Activated T-helper 1 cell treated with anti-CD3 and anti-CD28 coated beads, Interleukin-12 subunit alpha, Interleukin-12 subunit beta, Interleukin-2, Interleukin-4 antibody, amounts not matched to agents 30 ng/mL and 10 ng/mL and 1 ng/mL, durations not matched to agents 14 hours and 24 hours and 36 hours (primary cell): ENCODE results near the gene BARX1. TPM values are rescaled to one million over a fixed set of nuclear protein-coding genes. Genes with fewer than 3 reads are reported as not detected.

Source experiments
- DNase-seq: peaks from one replicate; pipeline ENCODE4 v3.0.0; 2021; ENCODE audit warnings: low spot score
- H3K27ac Mint-ChIP-seq: one replicate; pipeline ENCODE4 v1.8.0; 2021; ENCODE audit warnings: mild to moderate bottlenecking, mixed read lengths
- H3K27me3 Mint-ChIP-seq: one replicate; pipeline ENCODE4 v1.8.0; 2022; ENCODE audit warnings: mild to moderate bottlenecking, moderate library complexity, mixed read lengths; ENCODE audit not compliant: insufficient read depth
- H3K36me3 Mint-ChIP-seq: one replicate; pipeline ENCODE4 v1.8.0; 2021; ENCODE audit warnings: low read depth, mixed read lengths
- H3K4me1 Mint-ChIP-seq: one replicate; pipeline ENCODE4 v1.8.0; 2021; ENCODE audit warnings: low read depth, mixed read lengths
- H3K4me3 Mint-ChIP-seq: one replicate; pipeline ENCODE4 v1.8.0; 2021; ENCODE audit warnings: mild to moderate bottlenecking, moderate library complexity, mixed read lengths
- H3K9me3 Mint-ChIP-seq: one replicate; pipeline ENCODE4 v1.8.0; 2021; ENCODE audit warnings: mixed read lengths
- intact Hi-C: fragments of 100-400 bp; cut with micrococcal nuclease; formaldehyde crosslinking; loops from one replicate; pipeline ENCODE4 v1.15.1; 2024
- total RNA-seq: library from RNA; stranded (reverse); gene quantifications from 2 replicates; pipeline ENCODE4 v1.2.3, GENCODE V29; 2022

The BARX1 gene
- total RNA-seq, 1 donor from 2014 or later = 0.21 TPM

DNA sequence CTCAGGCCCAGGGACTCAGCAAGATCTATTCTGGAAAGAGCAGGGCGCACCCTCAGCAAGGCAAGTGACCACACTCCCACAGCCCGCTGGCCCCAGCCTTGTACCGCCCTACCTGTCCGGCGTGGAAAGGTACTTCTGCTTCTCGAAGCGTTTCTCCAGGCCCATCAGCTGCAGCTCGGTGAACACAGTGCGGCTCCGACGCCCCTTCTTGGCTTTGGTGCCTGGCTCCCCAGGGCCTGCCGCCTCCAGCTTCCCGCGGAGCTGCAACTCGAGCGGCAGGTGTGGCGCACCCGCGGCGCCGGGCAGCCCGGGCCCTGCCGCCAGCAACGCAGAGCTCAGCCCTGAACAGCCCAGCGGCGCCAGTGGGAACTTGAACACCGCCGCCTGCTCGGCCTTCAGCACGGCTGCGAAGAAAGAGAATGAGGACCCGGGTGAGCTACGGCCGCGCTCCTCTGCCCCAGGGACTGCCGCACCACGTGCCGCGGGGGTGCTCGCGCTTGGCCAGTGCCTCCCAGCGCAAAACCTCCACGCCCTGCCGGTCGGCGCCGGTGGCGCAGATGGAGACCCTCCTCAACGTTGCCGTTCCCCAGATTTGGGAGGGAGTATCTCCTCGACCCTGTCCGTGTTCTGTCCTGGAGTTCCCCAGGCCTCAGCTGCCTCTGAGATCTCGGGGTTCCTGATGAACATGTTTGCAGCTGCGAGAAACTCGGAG, 2.2 kb downstream of the BARX1 start:
- no peak for DNase-seq
- H3K36me3 Mint-ChIP-seq = peaks cover 12% of the 10 kb centered on the region
- peaks cover 36% of the 10 kb centered on the region for H3K4me1 Mint-ChIP-seq
- peak overlapping the region; percentile 62 for H3K4me3 Mint-ChIP-seq
- peak overlapping the region; percentile 72 for H3K27ac Mint-ChIP-seq
- intact Hi-C loops = no loop called here
- peaks cover 63% of the 10 kb centered on the region for H3K27me3 Mint-ChIP-seq
- peaks cover 8% of the 10 kb centered on the region for H3K9me3 Mint-ChIP-seq

DNA sequence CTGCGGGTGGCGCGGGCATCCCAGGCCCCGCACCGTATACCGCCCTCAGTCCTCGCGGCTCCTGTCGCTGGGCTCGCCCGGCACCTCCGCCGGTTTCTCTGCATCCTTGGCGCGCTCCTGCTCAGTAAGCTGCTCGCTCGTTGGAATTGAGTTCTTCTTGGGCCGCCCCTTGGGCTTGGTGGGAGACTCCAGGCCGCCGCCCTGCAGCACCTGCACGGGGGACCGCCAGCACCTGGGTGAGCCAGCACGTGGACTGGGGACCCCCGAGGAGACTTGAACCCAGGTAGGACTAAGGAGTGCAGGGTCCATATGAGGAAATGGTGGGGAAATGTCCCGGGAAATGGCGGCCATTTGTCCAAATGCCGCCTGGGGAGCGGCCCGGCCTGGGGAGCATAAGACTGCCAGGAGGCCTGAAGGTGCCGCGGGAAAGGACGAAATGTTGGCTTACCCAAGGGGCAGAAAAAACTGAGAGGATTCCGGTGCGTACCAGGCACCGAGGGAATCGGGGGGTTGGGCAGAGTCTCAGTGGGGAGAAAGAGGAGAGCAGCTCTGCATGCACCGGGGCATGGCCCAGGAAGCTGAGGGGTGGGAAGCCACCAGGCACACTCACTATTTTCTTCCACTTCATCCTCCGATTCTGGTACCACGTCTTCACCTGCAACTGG, 2.9 kb downstream of the BARX1 start:
- intact Hi-C loops = no loop called here
- Mint-ChIP-seq H3K4me3 (peak overlapping the region; percentile 26), H3K27ac (peak overlapping the region; percentile 55), H3K9me3 (peaks cover 8% of the 10 kb centered on the region), H3K27me3 (peaks cover 65% of the 10 kb centered on the region), H3K4me1 (peaks cover 36% of the 10 kb centered on the region), H3K36me3 (peaks cover 10% of the 10 kb centered on the region)
- no peak for DNase-seq

DNA sequence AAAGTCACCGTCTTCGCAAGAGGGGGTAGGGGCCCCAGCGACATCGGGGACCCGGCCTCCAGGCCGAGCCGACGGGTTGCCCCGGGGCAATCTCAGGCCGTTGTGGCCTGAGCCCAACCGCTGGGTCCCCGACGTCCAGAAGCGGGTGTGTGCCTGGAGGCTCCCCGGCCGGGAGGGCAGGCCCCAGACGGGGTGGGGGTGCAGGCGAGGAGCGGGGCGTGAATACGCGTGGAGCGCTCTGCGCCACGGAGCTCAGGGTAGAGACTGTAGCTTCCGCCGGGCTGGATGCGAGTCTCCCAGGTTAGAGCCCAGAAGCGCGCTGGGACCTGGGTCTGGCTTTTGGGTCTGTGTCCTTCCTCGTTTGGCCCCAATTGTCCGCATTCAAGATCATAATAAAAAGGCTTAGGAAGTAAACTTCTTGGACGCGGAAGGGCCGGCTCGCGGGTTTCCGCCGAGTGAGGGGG, 3.5 kb downstream of the BARX1 start:
- no peak overlapping the region for H3K4me3 Mint-ChIP-seq
- H3K27ac Mint-ChIP-seq = peak overlapping the region; percentile 52
- H3K27me3 Mint-ChIP-seq = peaks cover 67% of the 10 kb centered on the region
- intact Hi-C loops = no loop called here
- H3K36me3 Mint-ChIP-seq = peaks cover 10% of the 10 kb centered on the region
- H3K4me1 Mint-ChIP-seq = peaks cover 36% of the 10 kb centered on the region
- no peak for DNase-seq
- H3K9me3 Mint-ChIP-seq = peaks cover 8% of the 10 kb centered on the region

DNA sequence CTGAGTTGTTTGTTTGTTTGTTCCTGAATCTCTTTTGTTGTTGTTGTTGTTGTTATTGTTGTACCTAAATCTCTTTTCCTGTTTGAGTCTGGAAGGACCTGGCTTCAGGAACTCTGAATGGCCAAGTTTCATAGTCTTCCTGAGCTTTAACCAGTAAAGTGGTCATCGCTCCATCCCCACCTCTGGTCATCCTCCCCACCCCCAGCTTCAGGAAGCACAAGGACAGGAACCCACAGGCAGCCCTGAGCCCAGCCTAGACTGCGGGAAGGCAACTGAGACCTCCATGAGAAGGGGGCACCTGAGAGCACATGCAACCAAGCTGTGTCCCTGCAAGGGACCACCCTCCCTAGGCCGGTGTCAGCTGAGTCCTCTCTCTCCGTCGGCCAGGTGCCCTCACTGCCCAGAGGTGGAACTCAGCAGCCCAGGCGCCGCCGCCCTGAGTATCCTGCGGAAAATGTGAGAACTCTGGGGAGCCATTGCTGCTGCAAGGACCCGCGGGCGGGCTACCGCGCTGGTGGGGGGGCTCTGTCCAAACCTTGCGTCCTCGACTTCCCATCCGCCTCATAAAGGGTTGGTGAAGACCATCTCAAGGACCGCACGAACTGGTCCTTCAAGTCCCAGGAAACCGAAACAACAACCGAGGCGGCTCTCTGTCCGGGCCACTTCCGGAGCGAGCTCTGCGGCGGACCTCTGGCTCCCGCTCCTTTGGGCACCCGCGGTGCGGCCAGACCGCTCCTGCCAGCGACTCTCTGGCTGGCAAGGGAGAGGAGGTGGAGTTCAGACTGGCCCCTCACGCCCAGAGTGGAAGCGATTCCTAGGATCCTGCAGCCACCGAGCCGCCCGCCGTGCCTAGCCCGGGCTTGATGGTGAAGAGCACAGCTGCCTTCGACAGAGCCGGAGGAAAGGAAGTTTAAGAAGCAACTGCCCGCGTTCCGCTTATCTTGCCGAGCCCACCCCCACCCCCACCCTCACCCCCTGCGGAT, 4.2 kb downstream of the BARX1 start:
- peaks cover 32% of the 10 kb centered on the region for H3K4me1 Mint-ChIP-seq
- DNase-seq = no peak

DNA sequence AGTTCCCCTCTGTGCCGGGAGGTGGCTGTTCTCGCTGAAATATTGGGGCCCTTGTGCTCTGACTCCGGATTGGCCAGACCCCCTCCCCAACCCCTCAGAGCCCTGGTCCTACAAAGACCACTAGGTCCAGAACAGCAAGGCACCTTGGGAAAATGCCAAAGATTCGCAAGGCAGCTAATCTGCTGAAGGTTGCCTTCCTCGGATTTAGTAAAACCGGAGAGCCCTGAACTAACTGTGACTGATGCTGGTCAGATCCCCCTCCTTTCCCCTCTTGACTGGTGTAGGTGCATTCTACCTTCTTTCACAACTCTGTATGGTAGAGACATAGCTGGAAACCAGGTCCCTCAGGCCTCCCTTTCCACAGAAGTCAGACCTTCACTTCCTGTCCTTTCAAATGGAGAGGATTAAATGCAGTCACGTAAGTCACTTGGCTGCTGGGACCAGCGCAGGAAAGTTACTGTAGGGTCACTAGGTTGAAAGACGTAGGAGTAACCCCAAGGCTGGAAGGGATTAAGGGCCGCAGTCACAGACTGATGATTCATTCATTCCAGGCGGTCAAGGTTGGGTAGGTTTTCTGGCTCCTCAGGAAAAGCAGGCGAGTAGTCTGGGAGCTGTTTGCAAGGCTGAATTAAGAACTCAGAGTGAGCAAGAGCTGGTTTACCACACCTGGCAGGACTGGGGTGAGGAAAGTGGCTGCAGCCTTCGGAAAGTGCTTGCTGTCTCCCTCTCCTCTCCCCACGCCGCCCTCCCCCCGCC, 5.3 kb downstream of the BARX1 start:
- peaks cover 10% of the 10 kb centered on the region for H3K36me3 Mint-ChIP-seq
- H3K4me3 Mint-ChIP-seq = peak overlapping the region; percentile 40
- H3K9me3 Mint-ChIP-seq = peaks cover 8% of the 10 kb centered on the region
- H3K27me3 Mint-ChIP-seq = peaks cover 70% of the 10 kb centered on the region
- peaks cover 31% of the 10 kb centered on the region for H3K4me1 Mint-ChIP-seq
- intact Hi-C loops = loop anchor here (5.0 kb wide), 1 partner anchor 123 kb away; no protein-coding TSS in a partner anchor
- DNase-seq = no peak
- peak overlapping the region; percentile 5 for H3K27ac Mint-ChIP-seq

More for the DNA sequence above, 4.2 kb downstream of the BARX1 start:
- Mint-ChIP-seq H3K4me3 (peak overlapping the region; percentile 68), H3K27me3 (peaks cover 68% of the 10 kb centered on the region), H3K9me3 (peaks cover 8% of the 10 kb centered on the region), H3K36me3 (peaks cover 10% of the 10 kb centered on the region), H3K27ac (peak overlapping the region; percentile 58)
- intact Hi-C loops = no loop called here

DNA sequence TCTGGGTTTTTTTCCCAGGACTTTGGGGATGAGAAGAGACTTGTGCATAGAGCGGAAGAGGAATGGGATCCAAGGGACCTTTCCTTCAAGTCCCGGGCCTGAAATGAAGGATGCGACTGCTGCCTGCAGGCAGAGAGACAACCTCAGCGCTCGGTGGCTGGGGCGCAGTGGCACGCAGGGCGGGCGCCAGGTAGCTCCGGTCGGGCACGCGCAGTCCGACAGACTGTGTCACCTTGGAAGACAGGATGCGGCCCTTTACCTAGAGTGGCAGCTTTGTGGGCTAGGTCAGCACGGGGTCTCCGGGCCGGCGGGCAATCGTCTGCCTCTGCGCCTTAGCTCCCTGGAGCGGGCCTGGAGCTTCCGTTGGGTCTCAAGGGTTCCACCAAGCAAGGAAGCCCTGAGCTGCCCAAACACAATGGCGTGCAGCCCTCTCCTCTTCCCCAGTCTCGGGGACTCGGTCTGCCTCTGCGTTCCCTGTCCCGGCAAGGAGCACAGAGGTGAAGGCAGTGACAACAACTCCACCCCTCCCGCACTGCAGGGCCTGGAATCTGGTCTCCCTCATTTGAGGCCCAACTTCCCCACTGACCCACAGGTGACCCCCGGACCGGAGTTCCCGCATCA, 6.0 kb downstream of the BARX1 start:
- DNase-seq = no peak
- H3K36me3 Mint-ChIP-seq = peaks cover 10% of the 10 kb centered on the region
- H3K27me3 Mint-ChIP-seq = peaks cover 71% of the 10 kb centered on the region
- no peak overlapping the region for H3K4me3 Mint-ChIP-seq
- intact Hi-C loops = loop anchor here (5.0 kb wide), 1 partner anchor 122 kb away; no protein-coding TSS in a partner anchor
- H3K9me3 Mint-ChIP-seq = peaks cover 8% of the 10 kb centered on the region
- H3K4me1 Mint-ChIP-seq = peaks cover 31% of the 10 kb centered on the region
- no peak overlapping the region for H3K27ac Mint-ChIP-seq

DNA sequence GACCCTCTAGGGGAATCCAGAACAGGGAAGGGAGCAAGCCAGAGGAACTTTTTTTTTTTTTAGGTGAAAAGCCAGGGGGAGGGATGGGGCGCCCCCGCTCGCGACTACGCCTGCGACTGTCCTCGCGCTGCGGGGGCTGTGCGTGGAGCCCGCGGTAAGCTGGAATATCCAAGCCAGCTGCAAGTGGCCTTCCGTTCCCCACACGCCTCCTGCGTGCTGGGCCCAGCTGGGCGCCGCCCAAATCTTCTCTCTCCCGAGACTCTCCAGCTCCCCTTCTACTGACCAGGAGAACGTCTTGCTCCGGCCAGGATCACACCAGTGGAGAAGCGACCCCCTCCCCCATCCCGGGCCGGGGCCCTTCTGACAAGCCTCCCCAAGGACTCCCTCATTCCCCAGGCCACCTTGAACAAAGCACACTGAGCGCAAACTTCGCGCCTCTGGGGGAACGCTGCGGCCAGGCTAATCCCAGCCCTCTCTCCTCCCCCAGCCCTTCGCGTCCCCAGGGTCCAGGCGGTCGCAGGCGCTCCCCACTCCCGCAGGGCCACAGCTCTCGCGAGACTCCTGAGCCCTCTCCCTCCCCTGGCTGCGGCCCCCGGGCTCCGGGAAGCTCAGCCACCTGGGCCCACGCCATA, 6.6 kb downstream of the BARX1 start:
- H3K36me3 Mint-ChIP-seq = peaks cover 7% of the 10 kb centered on the region
- intact Hi-C loops = loop anchor here (5.0 kb wide), 1 partner anchor 121 kb away; no protein-coding TSS in a partner anchor
- peaks cover 26% of the 10 kb centered on the region for H3K4me1 Mint-ChIP-seq
- DNase-seq = no peak
- H3K27me3 Mint-ChIP-seq = peaks cover 69% of the 10 kb centered on the region
- peaks cover 8% of the 10 kb centered on the region for H3K9me3 Mint-ChIP-seq
- H3K4me3 Mint-ChIP-seq = no peak overlapping the region
- H3K27ac Mint-ChIP-seq = no peak overlapping the region

DNA sequence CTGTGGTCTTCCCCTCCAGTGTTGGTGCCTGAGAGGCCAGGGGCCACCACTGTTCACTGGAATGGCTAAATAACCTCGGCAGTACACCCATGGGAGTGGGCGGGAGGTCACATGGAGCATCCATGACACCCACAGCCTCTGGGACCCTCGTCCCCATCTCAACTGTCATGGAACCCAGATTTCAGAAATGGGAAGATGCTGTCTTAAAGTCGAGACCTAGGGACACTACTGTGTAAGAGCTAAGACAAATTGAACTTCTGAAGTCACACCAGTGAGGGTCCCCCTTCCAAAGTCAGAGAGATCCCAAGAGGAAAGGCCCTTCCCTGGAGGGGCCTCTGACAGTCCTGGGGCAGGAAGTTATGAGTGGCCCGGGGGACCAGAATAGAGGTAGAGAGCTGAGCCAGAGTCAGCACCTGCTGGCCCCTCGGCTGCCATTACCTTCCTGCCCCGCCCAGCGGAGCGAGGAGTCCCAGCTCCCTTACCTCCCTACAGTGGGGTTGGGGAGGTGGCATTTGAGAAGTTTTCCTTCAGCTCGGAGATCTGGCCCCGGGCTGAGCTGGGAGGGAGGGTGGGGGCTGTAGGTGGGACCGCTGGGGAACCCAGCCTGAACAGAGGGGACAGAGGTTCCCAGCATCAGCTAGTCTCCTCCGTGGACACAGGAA, 7.6 kb downstream of the BARX1 start:
- Mint-ChIP-seq H3K4me1 (peaks cover 23% of the 10 kb centered on the region), H3K9me3 (peaks cover 8% of the 10 kb centered on the region), H3K27me3 (peaks cover 70% of the 10 kb centered on the region), H3K36me3 (peaks cover 4% of the 10 kb centered on the region), H3K4me3 (no peak overlapping the region), H3K27ac (no peak overlapping the region)
- intact Hi-C loops = loop anchor here (5.0 kb wide), 1 partner anchor 120 kb away; no protein-coding TSS in a partner anchor
- no peak for DNase-seq

DNA sequence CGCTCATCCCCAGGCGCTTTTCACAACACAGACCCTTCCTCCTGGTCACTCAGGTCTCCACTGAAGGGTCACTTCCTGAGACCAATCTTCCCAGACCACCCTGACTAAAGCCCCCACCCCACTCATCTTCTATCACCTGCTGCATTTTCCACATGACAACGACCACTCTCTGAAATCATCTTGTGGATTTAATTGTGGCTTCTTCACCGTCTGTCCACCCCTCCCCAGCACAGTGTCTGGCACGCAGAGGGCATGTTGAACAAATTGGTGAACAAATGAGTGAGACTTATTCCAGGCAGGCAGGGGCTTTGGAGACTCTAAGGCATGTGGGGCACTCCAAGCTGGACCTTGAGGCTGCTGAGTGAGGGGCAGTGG, 8.8 kb downstream of the BARX1 start:
- H3K9me3 Mint-ChIP-seq = peaks cover 8% of the 10 kb centered on the region
- H3K36me3 Mint-ChIP-seq = peaks cover 4% of the 10 kb centered on the region
- no peak overlapping the region for H3K4me3 Mint-ChIP-seq
- H3K27me3 Mint-ChIP-seq = peaks cover 74% of the 10 kb centered on the region
- peak overlapping the region; percentile 2 for H3K27ac Mint-ChIP-seq
- no peak for DNase-seq
- intact Hi-C loops = loop anchor here (5.0 kb wide), 1 partner anchor 119 kb away; no protein-coding TSS in a partner anchor
- H3K4me1 Mint-ChIP-seq = peaks cover 23% of the 10 kb centered on the region

DNA sequence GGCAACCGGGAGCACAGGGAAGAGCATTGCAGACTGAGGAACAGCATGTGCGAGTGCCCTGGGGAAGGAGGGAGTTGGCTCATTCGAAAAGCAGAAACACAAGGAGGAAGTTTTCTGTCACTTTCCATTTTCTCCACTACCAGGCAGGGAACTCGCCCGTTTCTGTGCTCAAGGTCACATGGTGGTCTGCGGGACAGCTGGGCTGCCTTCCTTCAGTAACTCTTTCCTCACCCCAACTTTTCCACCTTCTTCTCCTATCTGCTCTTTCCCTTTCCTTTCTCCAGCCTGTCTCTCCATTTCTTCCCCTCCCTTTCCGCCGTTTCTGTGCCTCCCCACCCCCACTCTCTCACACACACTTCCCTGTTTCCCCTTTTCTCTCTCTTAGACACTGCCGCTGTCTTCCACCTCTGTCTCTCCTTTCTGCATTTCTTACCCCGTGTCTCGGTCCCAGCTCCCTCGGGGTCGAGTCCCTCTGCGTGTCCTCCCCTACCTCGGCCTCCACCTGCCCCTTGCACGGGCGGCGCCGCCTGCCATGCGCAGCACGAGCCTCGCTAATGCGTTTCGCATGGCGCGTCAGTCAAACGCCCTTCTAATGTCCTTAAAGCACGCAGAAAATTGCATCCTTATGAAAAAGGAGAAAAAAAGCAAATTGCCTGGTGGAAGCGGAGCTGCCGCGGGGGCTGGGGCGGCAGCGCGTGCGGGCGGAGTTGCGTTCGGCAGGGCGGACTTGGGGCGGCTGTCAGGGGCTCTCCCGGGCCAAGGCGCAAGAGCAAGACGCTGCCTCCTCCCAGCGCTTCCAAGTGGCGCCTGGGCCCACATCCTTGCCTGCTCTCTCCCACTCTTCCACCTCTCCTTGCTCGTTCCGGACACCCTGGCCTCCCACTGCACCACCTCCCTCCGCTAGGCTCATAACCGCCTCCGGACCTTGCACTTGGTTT, 9.5 kb downstream of the BARX1 start:
- Mint-ChIP-seq H3K9me3 (peaks cover 8% of the 10 kb centered on the region), H3K4me1 (peaks cover 16% of the 10 kb centered on the region), H3K27me3 (peaks cover 72% of the 10 kb centered on the region), H3K27ac (no peak overlapping the region), H3K4me3 (peak overlapping the region; percentile 38), H3K36me3 (peaks cover 4% of the 10 kb centered on the region)
- no peak for DNase-seq
- intact Hi-C loops = loop anchor here (5.0 kb wide), 1 partner anchor 118 kb away; no protein-coding TSS in a partner anchor
